Ovary (tissue), 3 donors: ENCODE data around the gene KPNA6.

Experiments
- CTCF ChIP-seq, 3 donors: fragments of 450-650 bp in 2 of 3; fragments of 200-600 bp in 1 of 3; IDR thresholded peaks; one replicate each; pipeline versions ENCODE4 v1.5.1 to v1.8.0; 2016 to 2022; ENCODE audit warnings: antibody characterized with exemption in 3 of 3, mild to moderate bottlenecking in 1 of 3
- POLR2A ChIP-seq: fragments of 450-650 bp; IDR thresholded peaks from one replicate; pipeline ENCODE4 v1.6.1; 2017; ENCODE audit warnings: antibody characterized with exemption, mild to moderate bottlenecking, moderate library complexity
- donor health status: DM: no; HTN: no; CAD: no.

- TF ChIP-seq CTCF (IDR thresholded peaks at IDR 0.05) (no peak), POLR2A (no peak)
Measured at GRCh38 chr1:32099426-32099825, 8.4 kb upstream of the KPNA6 start.
